ENCODE results near the gene KCNN4.

KCNN4 gene

GRCh38 chr19:43804432-43804831 lies 23.7 kb upstream of the KCNN4 start:
- no peak overlapping the region for H3K27ac ChIP-seq
- TF ChIP-seq CTCF (conservative IDR thresholded peaks at IDR 0.05), result no peak

DNA sequence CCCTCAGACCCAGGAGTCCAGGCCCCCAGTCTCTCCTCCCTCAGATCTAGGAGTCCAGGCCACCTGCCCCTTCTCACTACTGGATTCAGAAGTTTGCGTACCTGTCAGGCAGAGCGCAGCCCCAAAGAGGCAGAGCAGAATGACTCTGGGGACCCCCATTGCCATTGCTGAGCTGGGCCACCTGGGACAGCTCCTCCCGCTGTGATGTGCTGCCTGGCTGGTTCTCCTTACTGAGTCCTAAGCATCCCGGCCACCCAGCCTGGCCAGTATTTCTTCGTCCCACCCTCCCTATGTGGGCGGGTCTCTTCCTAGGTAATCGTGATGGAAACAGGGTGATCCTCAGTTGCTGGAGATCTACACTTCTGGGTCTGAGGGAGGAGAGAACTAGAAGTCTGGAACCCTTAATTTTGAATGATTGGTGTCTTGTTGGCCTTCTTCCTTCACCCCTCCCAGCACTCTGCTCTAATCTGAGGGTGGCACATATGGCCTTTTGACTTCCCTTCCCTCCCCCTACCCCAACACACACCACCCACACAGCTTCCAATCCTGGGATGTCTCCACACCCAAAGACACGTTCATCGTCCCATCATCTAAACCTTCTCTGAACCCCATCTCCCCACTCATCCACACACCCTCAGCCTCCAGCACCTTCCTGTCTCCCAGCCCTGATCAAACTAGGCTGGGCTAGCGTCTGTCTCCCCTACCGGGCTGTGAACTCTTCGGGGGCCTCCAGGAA lies 21.6 kb upstream of the KCNN4 start, which contains the start of gene LYPD5:
LYPD5 (minus strand) TSS at position 232 of the 736 bp plus-strand sequence; CDS start at position 165, 67 bp downstream.
- H3K27ac ChIP-seq, result no peak within 1 kb of the TSS
- TF ChIP-seq CTCF (conservative IDR thresholded peaks at IDR 0.05), result no peak

DNA sequence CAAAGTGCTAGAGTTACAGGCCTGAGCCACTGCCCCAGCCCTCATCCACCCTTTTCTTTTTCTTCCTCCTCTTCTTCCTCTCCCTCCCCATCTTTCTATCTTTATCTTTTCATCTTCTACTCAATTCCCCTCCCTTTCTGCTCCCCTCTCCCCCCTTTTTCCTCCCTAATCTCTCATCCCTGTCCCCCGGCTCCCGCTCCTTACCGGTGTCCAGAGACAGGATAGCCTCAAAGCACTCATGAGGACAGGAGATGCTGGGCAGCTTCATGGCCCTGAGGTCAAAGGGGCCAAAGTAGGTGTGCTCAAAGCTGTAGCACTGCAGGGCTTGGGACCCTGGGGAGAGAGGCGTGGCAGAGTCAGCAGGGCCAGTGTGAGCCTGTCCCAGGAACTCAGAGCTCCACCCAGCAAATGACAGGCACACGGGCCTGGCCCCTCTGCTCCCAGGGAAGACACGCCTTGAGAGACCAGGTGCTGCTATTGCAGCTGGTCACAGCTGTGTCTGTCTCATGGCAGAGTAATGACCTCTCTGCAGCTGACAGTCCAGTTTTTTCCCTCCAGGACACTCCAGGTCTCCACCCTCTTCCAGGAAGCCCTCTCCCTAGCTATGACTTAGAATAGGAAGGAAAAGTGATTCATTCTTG lies 18.8 kb upstream of the KCNN4 start:
- no peak overlapping the region for H3K27ac ChIP-seq
- no peak for TF ChIP-seq CTCF (conservative IDR thresholded peaks at IDR 0.05)

- TF ChIP-seq CTCF (conservative IDR thresholded peaks at IDR 0.05), result no peak
- H3K27ac ChIP-seq, result peak overlapping the region; percentile 26; the same call in 1 of the 2 replicates
Measured at GRCh38 chr19:43798546-43799409, 18.0 kb upstream of the KCNN4 start.

DNA sequence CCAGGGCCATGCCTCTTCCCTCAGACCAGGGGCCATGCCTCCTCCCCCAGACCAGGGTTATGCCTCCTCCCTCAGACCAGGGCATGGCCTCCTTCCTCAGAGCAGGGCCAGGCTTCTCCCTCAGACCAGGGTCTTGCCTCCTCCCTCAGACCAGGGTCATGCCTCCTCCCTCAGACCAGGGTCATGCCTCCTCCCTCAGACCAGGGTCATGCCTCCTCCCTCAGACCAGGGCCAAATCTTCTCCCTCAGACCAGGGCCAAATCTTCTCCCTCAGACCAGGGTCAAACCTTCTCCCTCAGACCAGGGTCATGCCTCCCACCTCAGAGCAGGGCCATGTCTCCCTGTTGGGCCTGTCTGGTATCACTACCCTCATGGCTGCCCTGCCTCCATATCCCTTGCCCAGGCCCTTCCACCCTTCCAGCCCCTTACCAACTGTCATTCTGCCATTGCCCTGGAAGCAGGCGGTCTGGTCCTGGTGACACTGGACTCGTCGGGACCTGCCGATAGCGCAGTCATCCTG lies 17.3 kb upstream of the KCNN4 start:
- no peak for TF ChIP-seq CTCF (conservative IDR thresholded peaks at IDR 0.05)
- H3K27ac ChIP-seq, result peak overlapping the region; percentile 26; the same call in 1 of the 2 replicates

- H3K27ac ChIP-seq, result no peak overlapping the region
- no peak for TF ChIP-seq CTCF (conservative IDR thresholded peaks at IDR 0.05)
Measured at GRCh38 chr19:43797556-43797955, 16.8 kb upstream of the KCNN4 start.

DNA sequence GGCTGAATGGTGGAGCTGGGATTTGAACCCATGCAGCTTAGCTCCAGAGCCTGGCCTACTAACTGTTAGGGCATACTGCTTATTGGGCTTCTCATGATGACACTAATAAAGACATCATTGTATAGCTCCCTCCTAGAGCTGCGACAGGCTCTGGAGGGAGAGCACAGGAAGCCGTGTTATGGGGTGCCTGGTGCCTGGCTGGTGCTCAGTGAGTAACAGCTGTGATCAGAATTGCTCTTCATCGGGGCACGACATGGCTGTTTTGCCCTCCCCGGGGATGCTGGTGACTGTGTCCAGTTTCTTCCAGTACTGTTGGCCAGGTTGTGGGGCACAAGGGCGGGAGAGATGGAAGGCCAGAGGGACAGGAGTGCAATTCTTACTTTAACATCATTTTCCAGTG lies 16.3 kb upstream of the KCNN4 start:
- no peak for TF ChIP-seq CTCF (conservative IDR thresholded peaks at IDR 0.05)
- no peak overlapping the region for H3K27ac ChIP-seq
